ACHN (cell line): ENCODE measurements around the gene TDRD7.

Experiments
- DNase-seq: peaks from one replicate; pipeline ENCODE4 v3.0.0-alpha.2; 2015
- in situ Hi-C: cut with HindIII; loops from 2 replicates; pipeline ENCODE4 v1.10.0; 2017; ENCODE audit warnings: low sequenced_read_pairs, low pct_ligation_motif_present, low pct_unique_long_range_greater_than_20kb

TDRD7 gene

GRCh38 chr9:97411789-97412625 is at the start of gene TDRD7:
Gene TDRD7 (plus strand): TSS chr9:97412096. CDS start chr9:97428466, 16,370 bp downstream.
- in situ Hi-C loops = no loop called here
- DNase-seq = peak; percentile 81

- in situ Hi-C loops = no loop called here
- no peak for DNase-seq
Measured at GRCh38 chr9:97362777-97363545, 48.9 kb upstream of the TDRD7 start.

GRCh38 chr9:97363661-97364299 is 48.1 kb upstream of the TDRD7 start:
- in situ Hi-C loops = no loop called here
- DNase-seq = no peak

GRCh38 chr9:97364769-97365490 is 47.0 kb upstream of the TDRD7 start:
- in situ Hi-C loops = no loop called here

GRCh38 chr9:97365634-97366033 is 46.3 kb upstream of the TDRD7 start:
- no peak for DNase-seq
- in situ Hi-C loops = no loop called here

More at GRCh38 chr9:97364769-97365490, 47.0 kb upstream of the TDRD7 start:
- no peak for DNase-seq

GRCh38 chr9:97366476-97366875 is 45.4 kb upstream of the TDRD7 start:
- in situ Hi-C loops = no loop called here
- no peak for DNase-seq

GRCh38 chr9:97366889-97367288 is 45.0 kb upstream of the TDRD7 start:
- in situ Hi-C loops = no loop called here
- no peak for DNase-seq

- in situ Hi-C loops = no loop called here
- no peak for DNase-seq
Measured at GRCh38 chr9:97367729-97368128, 44.2 kb upstream of the TDRD7 start.

- no peak for DNase-seq
- in situ Hi-C loops = no loop called here
Measured at GRCh38 chr9:97368964-97369363, 42.9 kb upstream of the TDRD7 start.

GRCh38 chr9:97372580-97372979 is 39.3 kb upstream of the TDRD7 start:
- in situ Hi-C loops = no loop called here

GRCh38 chr9:97373331-97373730 is 38.6 kb upstream of the TDRD7 start:
- no peak for DNase-seq
- in situ Hi-C loops = no loop called here

More at GRCh38 chr9:97372580-97372979, 39.3 kb upstream of the TDRD7 start:
- DNase-seq = no peak

GRCh38 chr9:97374811-97375210 is 37.1 kb upstream of the TDRD7 start:
- DNase-seq = no peak
- in situ Hi-C loops = no loop called here

- DNase-seq = no peak
- in situ Hi-C loops = no loop called here
Measured at GRCh38 chr9:97376902-97377301, 35.0 kb upstream of the TDRD7 start.

- peak; percentile 38 for DNase-seq
- in situ Hi-C loops = no loop called here
Measured at GRCh38 chr9:97382099-97382718, 29.7 kb upstream of the TDRD7 start.

- no peak for DNase-seq
- in situ Hi-C loops = no loop called here
Measured at GRCh38 chr9:97384406-97385262, 27.3 kb upstream of the TDRD7 start.

- in situ Hi-C loops = no loop called here
- no peak for DNase-seq
Measured at GRCh38 chr9:97385626-97386264, 26.2 kb upstream of the TDRD7 start.

GRCh38 chr9:97386265-97386633 is 25.6 kb upstream of the TDRD7 start:
- in situ Hi-C loops = no loop called here
- no peak for DNase-seq
